Endothelial cell of umbilical vein (primary cell): ENCODE data around the gene GRID2. TPM values are rescaled to one million over a fixed set of nuclear protein-coding genes. Genes with fewer than 3 reads are reported as not detected.

Source experiments
- BruUV-seq: library from RNA; stranded (reverse); fragments of 400-500 nt; replicated peaks from 2 replicates; lab custom pipeline; 2021; lab: Mats Ljungman, UMichigan
- CTCF ChIA-PET: fragments of 300-600, 350-600 bp; sonication (Branson Sonifier 250); formaldehyde crosslinking; loops from one replicate; lab custom pipeline; 2021; ENCODE audit warnings: antibody characterized with exemption, inconsistent platforms; lab: Charles Lee
- POLR2A ChIA-PET: fragments of 300-600, 350-600 bp; sonication (Branson Sonifier 250); formaldehyde crosslinking; loops from one replicate; lab custom pipeline; 2021; ENCODE audit warnings: antibody characterized with exemption, inconsistent platforms; lab: Charles Lee
- DNase-seq: peaks from one replicate; pipeline ENCODE4 v3.0.0-alpha.2; 2011; ENCODE audit warnings: low read depth, low spot score
- FAIRE-seq: peaks from 2 replicates; lab custom pipeline; 2011; peaks lifted over from hg19 to GRCh38; lab: Jason Lieb, UNC
- H2AFZ ChIP-seq: 2 replicates; pipeline ENCODE4 v1.6.0; 2012; ENCODE audit warnings: low read depth, low read length, control low read depth, inconsistent platforms
- H3K27ac ChIP-seq: 2 replicates; pipeline ENCODE4 v1.5.1; 2011; ENCODE audit warnings: low read depth, mild to moderate bottlenecking, control low read depth, low read length, moderate library complexity; ENCODE audit not compliant: insufficient read depth
- H3K27me3 ChIP-seq, 2 experiments: 2 replicates each; pipeline versions ENCODE4 v1.6.0 to v1.6.1; 2011; ENCODE audit warnings: low read length in 2 of 2, mixed read lengths in 1 of 2; ENCODE audit not compliant: control insufficient read depth in 2 of 2, insufficient read depth in 2 of 2
- H3K36me3 ChIP-seq, 2 experiments: 2 replicates in 1 of 2; 3 replicates in 1 of 2; pipeline ENCODE4 v1.5.1; 2011; ENCODE audit warnings: low read length in 2 of 2, mild to moderate bottlenecking in 1 of 2, moderate library complexity in 1 of 2; ENCODE audit not compliant: control insufficient read depth in 2 of 2, insufficient read depth in 2 of 2; ENCODE audit errors: extremely low read depth in 1 of 2
- H3K4me1 ChIP-seq: 3 replicates; pipeline ENCODE4 v1.5.1; 2011; ENCODE audit warnings: mild to moderate bottlenecking, low read length; ENCODE audit not compliant: control insufficient read depth, insufficient read depth; ENCODE audit errors: extremely low read depth
- H3K4me2 ChIP-seq: 2 replicates; pipeline ENCODE4 v1.6.1; 2011; ENCODE audit warnings: low read length, control low read depth, mixed read lengths; ENCODE audit not compliant: insufficient read depth
- H3K4me3 ChIP-seq, 3 experiments: fragments of 200-600 bp in 1 of 3; sonication (generic), shearing (Covaris generic) in 1 of 3; replicated peaks in 1 of 3; 2 replicates each; pipeline ENCODE4 v1.5.1; 2011 to 2016; ENCODE audit warnings: control low read depth in 3 of 3, low read length in 3 of 3, mild to moderate bottlenecking in 2 of 3, inconsistent platforms in 1 of 3, low read depth in 1 of 3, moderate library complexity in 1 of 3; ENCODE audit not compliant: insufficient read depth in 1 of 3
- H3K79me2 ChIP-seq: 2 replicates; pipeline ENCODE4 v1.6.0; 2012; ENCODE audit warnings: low read length, inconsistent platforms; ENCODE audit not compliant: control insufficient read depth, insufficient read depth
- H3K9ac ChIP-seq: replicated peaks from 2 replicates; pipeline ENCODE3; 2011; ENCODE audit warnings: low read length, control low read depth; ENCODE audit not compliant: insufficient read depth; ENCODE audit errors: extremely low read depth
- H3K9me1 ChIP-seq: replicated peaks from 3 replicates; pipeline ENCODE4 v1.6.0; 2011; ENCODE audit warnings: mild to moderate bottlenecking, low read length; ENCODE audit not compliant: control insufficient read depth, insufficient read depth; ENCODE audit errors: extremely low read depth
- H3K9me3 ChIP-seq: replicated peaks from 2 replicates; pipeline ENCODE4 v1.5.1; 2012; ENCODE audit warnings: low read length, inconsistent platforms; ENCODE audit not compliant: control insufficient read depth, insufficient read depth
- H4K20me1 ChIP-seq: replicated peaks from 2 replicates; pipeline ENCODE3; 2011; ENCODE audit warnings: mild to moderate bottlenecking, low read length; ENCODE audit not compliant: control insufficient read depth, insufficient read depth; ENCODE audit errors: extremely low read depth
- CTCF ChIP-seq, 2 donors: IDR thresholded peaks; 1 replicate in 1 of 2; 2 replicates in 1 of 2; pipeline ENCODE4 v1.5.1; 2011; ENCODE audit warnings: low read length in 2 of 2, mild to moderate bottlenecking in 2 of 2, moderate library complexity in 2 of 2, control low read depth in 1 of 2, inconsistent platforms in 1 of 2, low read depth in 1 of 2; ENCODE audit not compliant: insufficient read depth in 1 of 2; ENCODE audit errors: extremely low read depth in 1 of 2
- EZH2 ChIP-seq: IDR thresholded peaks from 2 replicates; pipeline ENCODE4 v1.6.1; 2012; ENCODE audit warnings: borderline replicate concordance, low read depth, mild to moderate bottlenecking, moderate library complexity, low read length, inconsistent platforms; ENCODE audit not compliant: severe bottlenecking
- FOS ChIP-seq: IDR thresholded peaks from 2 replicates; pipeline ENCODE4 v1.6.1; 2011; ENCODE audit warnings: mild to moderate bottlenecking, low read length, moderate library complexity, borderline replicate concordance; ENCODE audit not compliant: insufficient read depth
- GATA2 ChIP-seq: IDR thresholded peaks from 2 replicates; pipeline ENCODE4 v1.7.0; 2011; ENCODE audit warnings: low read depth, mild to moderate bottlenecking, moderate library complexity, mixed read lengths, low read length; ENCODE audit not compliant: insufficient read length, insufficient read depth
- JUN ChIP-seq: IDR thresholded peaks from 2 replicates; pipeline ENCODE4 v1.6.1; 2011; ENCODE audit warnings: borderline replicate concordance, low read depth; ENCODE audit not compliant: insufficient read length, insufficient read depth
- MAX ChIP-seq: IDR thresholded peaks from 2 replicates; pipeline ENCODE4 v1.6.1; 2011; ENCODE audit not compliant: insufficient read depth, insufficient read length
- MYC ChIP-seq: IDR thresholded peaks from one replicate; pipeline ENCODE4 v1.6.1; 2011; ENCODE audit warnings: mild to moderate bottlenecking, low read depth, low read length
- POLR2A ChIP-seq: IDR thresholded peaks from 2 replicates; pipeline ENCODE4 v1.6.1; 2012; ENCODE audit warnings: low read depth, mild to moderate bottlenecking, control low read depth, low read length
- POLR2AphosphoS5 ChIP-seq: IDR thresholded peaks from 2 replicates; pipeline ENCODE4 v1.6.1; 2012; ENCODE audit warnings: low read depth, mild to moderate bottlenecking, control low read depth, low read length, moderate library complexity; ENCODE audit not compliant: insufficient read depth
- dilution Hi-C: fragments of 300-500 bp; cut with MboI; formaldehyde crosslinking; loops from one replicate; pipeline ENCODE4 v1.15.0; 2019; ENCODE audit warnings: low sequenced_read_pairs; ENCODE audit not compliant: extremely low pct_ligation_motif_present
- intact Hi-C: fragments of 100-400 bp; cut with micrococcal nuclease; formaldehyde crosslinking; loops from one replicate; pipeline ENCODE4 v1.10.0; 2022
- polyA plus RNA-seq, 4 experiments: library from polyadenylated mRNA; depleted of rRNA in 3 of 4; stranded (reverse) in 3 of 4; unstranded in 1 of 4; fragments of >200 nt; gene quantifications; 2 replicates each; pipeline versions ENCODE4 v1.2.1 to v1.2.3, GENCODE V29; 2011 to 2012; ENCODE audit warnings: missing spikeins in 1 of 4
- total RNA-seq: library from RNA; stranded (reverse); gene quantifications from 2 replicates; pipeline ENCODE4 v1.2.3, GENCODE V29; 2021

The GRID2 gene
- total and polyA plus RNA-seq, 2 donors (not counting 3 experiments of a cell fraction or from before 2014, with no cell fraction given), result not detected

GRCh38 chr4:92255920-92256244 lies 47.9 kb upstream of the GRID2 start:
- Histone ChIP-seq H3K79me2 (no peaks in the 10 kb centered on the region), H3K9ac (no peak overlapping the region), H2AFZ (no peak overlapping the region), H3K4me3 (no peak overlapping the region), H3K27me3 (no peaks in the 10 kb centered on the region), H3K4me2 (no peak overlapping the region), H4K20me1 (no peaks in the 10 kb centered on the region), H3K27ac (no peak overlapping the region), H3K36me3 (no peaks in the 10 kb centered on the region), H3K9me3 (no peaks in the 10 kb centered on the region), H3K4me1 (no peaks in the 10 kb centered on the region), H3K9me1 (no peaks in the 10 kb centered on the region)
- no peak for FAIRE-seq
- no TSS peak for BruUV-seq
- TF ChIP-seq POLR2A (no peak), MAX (no peak), CTCF (IDR thresholded peaks at IDR 0.05; ENCODE audit: extremely low read depth in 1 of 2, insufficient read depth in 1 of 2, low read depth in 1 of 2, low read length in 2 of 2) (no peak)
- ChIA-PET CTCF (interaction anchor here (0.9 kb wide), 1 partner anchor 8 kb away, joined by 3 read pairs; no protein-coding TSS in a partner anchor), POLR2A (no interaction called here)
- intact Hi-C loops (no loop called here), dilution Hi-C loops (no loop called here)
- no peak for DNase-seq

- H3K9ac ChIP-seq, result no peak overlapping the region
- DNase-seq, result no peak
- CTCF ChIA-PET, result no interaction called here
- BruUV-seq, result no TSS peak
- POLR2A ChIA-PET, result no interaction called here
- H3K9me3 ChIP-seq, result no peaks in the 10 kb centered on the region
- H3K4me2 ChIP-seq, result no peak overlapping the region
- no peaks in the 10 kb centered on the region for H3K9me1 ChIP-seq
- intact Hi-C loops (no loop called here), dilution Hi-C loops (no loop called here)
- FAIRE-seq, result no peak
- no peaks in the 10 kb centered on the region for H4K20me1 ChIP-seq
- no peak overlapping the region for H2AFZ ChIP-seq
- no peaks in the 10 kb centered on the region for H3K27me3 ChIP-seq
- no peaks in the 10 kb centered on the region for H3K4me1 ChIP-seq
- no peak for TF ChIP-seq MYC
- TF ChIP-seq EZH2, result no peak
- TF ChIP-seq MAX, result no peak
- TF ChIP-seq POLR2AphosphoS5, result no peak
- no peak for TF ChIP-seq FOS
- TF ChIP-seq GATA2, result no peak
- TF ChIP-seq POLR2A, result no peak
- TF ChIP-seq JUN, result no peak
- no peak for TF ChIP-seq CTCF (IDR thresholded peaks at IDR 0.05; ENCODE audit: extremely low read depth in 1 of 2, insufficient read depth in 1 of 2, low read depth in 1 of 2, low read length in 2 of 2)
- H3K27ac ChIP-seq, result no peak overlapping the region
- no peak overlapping the region for H3K4me3 ChIP-seq
- no peaks in the 10 kb centered on the region for H3K79me2 ChIP-seq
- no peaks in the 10 kb centered on the region for H3K36me3 ChIP-seq
These were observed 45.6 kb upstream of the GRID2 start for GRCh38 chr4:92257931-92258857.
